ENCODE measurements around the gene HOXA3. TPM values are rescaled to one million over a fixed set of nuclear protein-coding genes. Genes with fewer than 3 reads are reported as not detected.
A peak's percentile ranks its signal among the peaks of the same experiment; 100 is the strongest.

The HOXA3 gene
- total RNA-seq, 1 experiment from 2014 or later, result 3.3 TPM

DNA sequence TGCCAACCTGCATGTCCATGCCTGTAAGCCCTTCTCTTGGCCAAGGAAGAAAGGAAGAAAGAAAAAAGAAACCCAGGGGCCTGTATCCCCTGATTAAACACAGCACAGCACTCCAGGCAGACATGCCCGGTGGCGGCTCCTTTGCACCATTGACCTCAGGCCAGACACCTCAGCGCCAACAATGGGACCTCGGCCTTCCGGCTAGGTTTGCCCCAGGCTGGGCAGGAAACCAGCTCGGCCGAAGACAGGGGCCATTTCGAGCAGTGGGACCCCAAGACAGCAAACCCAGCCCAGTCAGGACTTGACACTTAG is 18.9 kb upstream of the HOXA3 start:
- DNase-seq (ENCODE audit: low read depth), result peak; percentile 65
- in situ Hi-C loops (cut with HindIII; ENCODE audit: low pct_unique_long_range_greater_than_20kb, low sequenced_read_pairs), result no loop called here

DNA sequence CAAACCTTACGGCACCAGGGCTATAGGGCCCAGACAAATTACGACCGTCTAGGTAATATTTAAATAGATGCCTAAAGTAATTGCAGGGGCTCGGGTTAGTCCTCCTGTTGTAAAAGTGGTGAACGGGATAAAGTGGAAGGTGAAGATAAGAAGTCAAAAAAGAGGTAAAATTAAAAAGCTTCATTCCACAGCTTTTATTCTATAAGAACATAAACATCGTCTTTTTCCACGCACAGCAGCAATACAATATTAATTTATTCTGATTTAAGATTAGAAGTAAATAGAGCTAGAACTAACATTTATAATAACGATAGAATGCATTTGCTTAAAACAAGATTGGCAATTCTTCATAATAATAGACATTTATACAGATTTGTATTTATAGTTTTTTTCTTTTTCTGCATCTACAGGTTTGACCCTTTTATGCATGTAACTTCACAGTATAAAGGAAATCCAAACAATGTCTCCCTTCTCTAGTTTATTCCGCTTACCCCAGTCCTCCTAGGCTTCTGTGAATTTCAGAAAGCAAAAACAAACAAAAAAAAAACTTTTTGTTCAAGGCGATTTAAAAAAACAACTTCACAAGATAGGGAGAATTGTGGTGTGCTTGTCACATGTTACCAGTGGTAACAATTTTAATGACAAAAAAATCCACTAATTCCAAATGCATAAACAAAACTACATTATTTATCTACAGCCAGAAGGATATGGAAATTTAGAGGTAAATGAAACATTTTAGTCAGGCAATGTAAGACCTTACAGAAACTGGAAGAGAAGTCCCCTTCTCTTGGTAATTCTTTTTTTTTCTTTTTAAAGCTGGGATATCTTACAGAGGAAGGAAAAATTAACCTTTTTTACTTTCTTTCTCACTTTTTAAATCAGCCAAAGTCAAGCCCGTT is 18.3 kb upstream of the HOXA3 start:
- in situ Hi-C loops (cut with HindIII; ENCODE audit: low pct_unique_long_range_greater_than_20kb, low sequenced_read_pairs), result no loop called here

DNA sequence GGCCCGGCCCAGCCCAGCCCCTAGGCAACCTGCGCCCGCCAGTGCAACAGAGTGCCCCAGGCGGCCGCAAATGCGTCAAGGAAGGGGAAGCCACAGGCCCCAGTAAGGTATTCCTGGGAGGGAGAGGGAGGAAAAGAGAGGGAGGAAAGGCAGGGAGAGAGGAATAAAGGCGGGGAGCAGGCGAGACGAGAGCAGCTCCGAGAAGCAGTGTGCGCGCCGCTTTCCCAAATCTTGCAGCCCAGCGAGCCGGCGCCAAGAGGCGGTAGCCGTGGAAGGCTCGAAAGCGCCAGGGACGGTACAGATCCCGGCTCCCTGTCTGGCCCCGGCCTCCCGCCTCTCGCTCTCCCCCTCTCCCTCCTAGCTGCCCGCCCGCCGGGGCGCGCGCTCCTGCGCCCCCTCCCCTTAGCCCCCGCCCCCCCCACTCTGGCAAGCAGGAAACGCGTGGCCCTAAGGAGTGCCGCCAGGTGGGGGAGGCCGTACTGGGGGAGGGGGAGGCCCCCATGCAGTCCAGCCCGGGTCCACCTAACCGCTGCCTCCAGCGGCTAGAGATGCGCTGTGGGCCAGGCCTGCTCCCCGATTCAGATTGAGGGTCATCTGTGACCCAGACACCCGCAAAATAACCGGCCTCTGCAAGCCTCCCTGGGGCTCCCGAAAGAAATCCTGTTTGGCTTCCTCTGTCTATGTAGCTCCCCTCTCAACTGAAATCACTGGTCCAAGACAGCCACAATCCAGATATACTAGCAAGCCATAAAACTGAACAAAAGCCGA is 17.5 kb upstream of the HOXA3 start:
- in situ Hi-C loops (cut with HindIII; ENCODE audit: low pct_unique_long_range_greater_than_20kb, low sequenced_read_pairs), result no loop called here
- DNase-seq (ENCODE audit: low read depth), result peak; percentile 71

More for the DNA sequence above, 18.3 kb upstream of the HOXA3 start:
- peak; percentile 43 for DNase-seq (ENCODE audit: low read depth)

DNA sequence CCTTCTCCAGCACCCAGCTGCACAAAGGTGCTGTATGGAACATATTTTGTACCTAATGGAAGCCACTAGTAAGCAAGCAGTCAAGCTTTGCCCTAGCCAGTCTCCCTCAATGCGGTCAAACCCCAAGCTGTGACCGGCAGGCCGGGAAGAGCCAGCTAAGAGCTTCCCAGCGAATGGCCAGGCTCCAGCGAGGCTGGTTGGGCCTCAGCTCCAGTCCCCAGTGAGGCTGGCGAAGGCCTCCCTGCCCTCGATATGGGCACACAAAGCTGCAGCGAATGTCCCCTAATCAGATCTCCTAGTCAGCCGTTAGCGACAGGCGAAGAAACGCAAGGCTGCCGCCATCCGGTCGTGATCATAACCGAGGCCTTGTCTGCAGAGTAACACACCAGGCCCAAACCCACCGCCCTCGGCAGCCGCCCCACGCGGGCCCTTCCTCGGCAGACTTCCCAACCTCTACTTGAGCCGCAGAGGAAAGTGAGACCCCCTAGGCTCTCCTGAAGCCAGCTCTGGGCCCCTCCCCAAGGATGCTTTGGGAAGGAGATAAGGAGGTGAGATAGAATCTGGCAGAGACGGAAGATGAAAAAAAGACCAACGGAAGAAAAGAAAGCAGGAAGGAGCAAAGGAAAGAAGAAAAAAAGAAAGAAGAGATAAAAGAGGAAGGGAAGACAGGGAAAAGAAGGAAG is 16.0 kb upstream of the HOXA3 start:
- DNase-seq (ENCODE audit: low read depth), result peak; percentile 72
- in situ Hi-C loops (cut with HindIII; ENCODE audit: low pct_unique_long_range_greater_than_20kb, low sequenced_read_pairs), result no loop called here

DNA sequence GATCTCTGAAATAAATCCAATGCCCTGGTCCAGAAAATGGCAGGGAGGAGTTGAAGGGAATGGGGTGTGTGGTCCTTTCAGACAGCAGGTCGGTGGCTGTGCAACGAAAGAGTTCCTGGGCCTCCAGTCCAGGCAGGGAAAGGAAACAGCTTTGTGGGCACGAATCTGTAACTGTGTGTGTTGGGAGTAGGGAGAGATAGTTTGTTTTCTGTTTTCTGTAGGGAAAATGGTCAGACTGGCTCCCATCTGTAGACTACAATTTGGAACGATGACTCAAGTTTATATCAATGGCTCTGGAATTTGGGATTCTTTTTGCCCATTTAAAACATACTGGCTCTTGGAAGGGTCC is 15.5 kb upstream of the HOXA3 start:
- in situ Hi-C loops (cut with HindIII; ENCODE audit: low pct_unique_long_range_greater_than_20kb, low sequenced_read_pairs), result no loop called here
- DNase-seq (ENCODE audit: low read depth), result no peak

DNA sequence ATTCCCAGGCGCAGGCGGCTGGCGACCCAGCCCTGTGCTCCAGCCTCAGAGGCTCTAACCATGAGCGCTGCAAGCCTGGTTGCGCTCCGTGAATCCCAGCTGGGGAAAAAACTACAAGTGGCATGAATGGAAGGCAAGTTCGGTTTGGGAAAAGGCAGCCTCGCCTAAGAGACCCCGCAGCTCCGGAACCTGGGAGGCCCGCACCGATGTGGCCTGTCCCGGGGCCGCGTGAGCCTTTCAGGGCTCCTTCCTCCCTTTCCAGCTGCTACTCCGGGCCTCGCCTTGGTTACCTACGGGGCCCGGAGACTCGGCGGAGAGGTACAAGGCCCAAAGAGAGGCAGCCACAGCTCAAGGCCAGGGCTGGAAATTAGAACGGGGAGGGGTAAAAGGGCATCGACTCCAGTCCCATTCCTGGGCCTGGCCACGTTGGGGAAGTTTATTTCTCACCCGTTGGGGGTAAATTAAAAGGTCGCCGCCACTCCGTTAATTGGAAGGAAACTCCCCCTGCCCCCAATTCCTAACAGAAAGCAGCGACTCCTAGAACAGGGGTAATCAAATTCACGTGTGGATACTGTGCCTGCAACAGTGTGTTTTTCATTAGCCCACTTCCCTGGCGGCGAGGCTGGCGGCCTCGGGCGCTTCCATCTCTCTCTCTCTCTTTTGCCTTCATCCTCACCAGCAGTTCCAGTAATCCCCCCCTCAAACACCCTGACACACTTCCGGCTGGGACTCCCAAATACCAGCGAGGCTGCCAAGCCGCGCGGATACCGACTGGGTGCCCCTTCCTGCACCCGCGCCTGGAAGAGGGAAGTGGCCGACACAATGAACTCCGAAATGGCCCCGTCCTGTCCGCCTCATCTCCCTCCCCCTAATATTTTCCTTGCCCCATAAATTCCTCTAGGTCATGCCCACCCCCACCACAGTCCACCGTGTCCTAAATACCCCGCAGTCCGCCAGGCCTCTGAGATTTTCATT is 14.4 kb upstream of the HOXA3 start:
- in situ Hi-C loops (cut with HindIII; ENCODE audit: low pct_unique_long_range_greater_than_20kb, low sequenced_read_pairs), result no loop called here

DNA sequence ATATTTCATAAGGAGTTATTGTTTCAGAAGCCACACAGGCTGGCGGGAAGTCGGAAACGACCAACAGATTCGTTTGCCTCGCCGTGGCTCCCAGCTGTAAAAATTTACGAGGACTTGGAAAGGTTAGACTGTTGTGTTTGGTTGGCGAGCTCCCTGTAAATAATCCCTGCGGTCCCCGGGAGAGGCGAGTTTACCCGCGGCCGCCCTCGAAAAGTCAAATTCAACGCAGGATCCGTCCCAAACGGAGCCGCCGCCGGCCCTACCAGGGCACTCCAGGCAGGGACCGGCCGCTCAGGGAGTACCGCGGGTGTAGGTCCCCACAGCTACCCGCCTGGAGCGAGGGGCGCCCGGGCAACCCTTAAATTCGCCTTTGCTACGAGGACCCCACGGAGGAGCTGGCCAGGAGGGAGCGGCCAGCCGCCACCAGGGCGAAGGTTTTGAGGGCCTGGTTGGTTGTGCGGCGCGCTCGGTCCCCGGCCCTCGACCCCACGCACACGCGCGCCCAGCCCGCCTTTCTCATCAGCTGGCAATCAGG is 13.7 kb upstream of the HOXA3 start:
- DNase-seq (ENCODE audit: low read depth), result peak; percentile 52
- in situ Hi-C loops (cut with HindIII; ENCODE audit: low pct_unique_long_range_greater_than_20kb, low sequenced_read_pairs), result no loop called here

More for the DNA sequence above, 14.4 kb upstream of the HOXA3 start:
- DNase-seq (ENCODE audit: low read depth), result peak; percentile 65

DNA sequence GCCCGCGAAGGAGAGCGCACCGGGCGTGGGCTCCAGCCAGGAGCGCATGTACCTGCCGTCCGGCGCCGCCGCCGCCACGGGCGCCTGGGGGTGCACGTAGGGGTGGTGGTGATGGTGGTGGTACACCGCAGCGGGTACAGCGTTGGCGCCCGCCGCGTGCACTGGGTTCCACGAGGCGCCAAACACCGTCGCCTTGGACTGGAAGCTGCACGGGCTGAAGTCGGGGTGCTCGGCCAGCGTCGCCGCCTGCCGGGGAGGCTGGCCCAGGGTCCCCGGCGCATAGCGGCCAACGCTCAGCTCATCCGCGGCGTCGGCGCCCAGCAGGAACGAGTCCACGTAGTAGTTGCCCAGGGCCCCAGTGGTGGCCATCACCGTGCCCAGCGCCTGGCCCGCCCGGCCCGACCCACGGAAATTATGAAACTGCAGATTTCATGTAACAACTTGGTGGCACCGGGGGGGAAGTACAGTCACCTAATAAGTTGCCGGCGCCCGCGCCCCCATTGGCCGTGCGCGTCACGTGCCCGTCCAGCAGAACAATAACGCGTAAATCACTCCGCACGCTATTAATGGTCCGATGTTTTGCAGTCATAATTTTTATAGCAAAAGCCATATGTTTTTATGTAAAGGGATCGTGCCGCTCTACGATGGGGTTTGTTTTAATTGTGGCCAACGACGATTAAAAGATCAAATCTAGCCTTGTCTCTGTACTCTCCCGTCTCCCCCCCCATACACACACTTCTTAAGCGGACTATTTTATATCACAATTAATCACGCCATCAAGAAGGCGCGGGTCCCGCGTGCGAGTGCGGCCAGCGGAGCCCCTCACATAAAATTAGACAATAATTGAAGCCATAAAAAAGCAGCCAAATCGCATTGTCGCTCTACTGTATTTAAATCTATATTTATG is 13.0 kb upstream of the HOXA3 start, which contains the start of gene HOXA9:
HOXA9 (minus strand) TSS at position 449 of the 907 bp plus-strand sequence; CDS start at position 369, 80 bp downstream.
- peak; percentile 91 for DNase-seq (ENCODE audit: low read depth)
- in situ Hi-C loops (cut with HindIII; ENCODE audit: low pct_unique_long_range_greater_than_20kb, low sequenced_read_pairs), result no loop called here

DNA sequence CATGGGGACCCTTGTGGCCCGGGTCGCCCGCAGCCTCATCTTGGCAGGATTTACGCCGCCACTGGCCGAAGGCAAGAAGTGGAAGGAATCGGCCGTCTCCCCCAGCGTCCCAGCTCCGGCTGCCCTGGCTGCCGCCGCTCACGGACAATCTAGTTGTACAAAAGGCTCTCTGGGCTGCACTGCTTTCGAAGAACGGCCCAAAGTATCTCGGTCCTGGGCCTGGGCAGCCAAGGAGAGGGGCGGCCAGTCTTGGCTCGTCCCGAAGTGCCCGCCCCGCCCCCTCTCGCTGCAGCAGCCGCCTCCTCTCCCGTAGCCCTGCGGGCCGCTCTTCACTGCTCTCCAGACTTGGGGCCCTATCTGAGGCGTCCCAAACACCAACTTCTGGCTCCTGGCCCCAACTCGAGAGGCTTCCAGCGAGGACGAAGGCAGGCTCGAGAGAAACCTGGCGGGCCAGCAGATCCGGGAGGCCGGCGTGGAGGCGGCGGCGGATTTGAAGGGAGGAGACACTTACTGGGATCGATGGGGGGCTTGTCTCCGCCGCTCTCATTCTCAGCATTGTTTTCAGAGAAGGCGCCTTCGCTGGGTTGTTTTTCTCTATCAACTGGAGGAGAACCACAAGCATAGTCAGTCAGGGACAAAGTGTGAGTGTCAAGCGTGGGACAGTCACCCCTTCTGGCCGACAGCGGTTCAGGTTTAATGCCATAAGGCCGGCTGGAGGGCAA is 12.1 kb upstream of the HOXA3 start:
- peak; percentile 54 for DNase-seq (ENCODE audit: low read depth)
- in situ Hi-C loops (cut with HindIII; ENCODE audit: low pct_unique_long_range_greater_than_20kb, low sequenced_read_pairs), result loop anchor here (5.0 kb wide), 1 partner anchor 37 kb away; no protein-coding TSS in a partner anchor

DNA sequence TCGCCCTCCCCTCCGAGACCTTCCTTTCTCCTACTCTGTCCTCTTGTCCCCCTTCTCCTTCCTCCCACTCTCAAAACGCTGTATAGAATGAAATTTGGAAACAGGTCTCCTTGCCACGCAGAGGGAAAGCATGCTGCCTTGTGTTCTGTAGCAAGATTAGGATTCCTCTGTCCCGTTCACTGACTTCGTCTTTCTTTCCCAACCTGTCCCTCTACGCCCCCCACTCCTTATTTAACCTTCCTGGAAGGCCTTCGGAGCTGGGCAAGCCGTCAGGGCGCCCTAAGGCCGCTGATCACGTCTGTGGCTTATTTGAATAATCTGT is 11.6 kb upstream of the HOXA3 start:
- DNase-seq (ENCODE audit: low read depth), result no peak

DNA sequence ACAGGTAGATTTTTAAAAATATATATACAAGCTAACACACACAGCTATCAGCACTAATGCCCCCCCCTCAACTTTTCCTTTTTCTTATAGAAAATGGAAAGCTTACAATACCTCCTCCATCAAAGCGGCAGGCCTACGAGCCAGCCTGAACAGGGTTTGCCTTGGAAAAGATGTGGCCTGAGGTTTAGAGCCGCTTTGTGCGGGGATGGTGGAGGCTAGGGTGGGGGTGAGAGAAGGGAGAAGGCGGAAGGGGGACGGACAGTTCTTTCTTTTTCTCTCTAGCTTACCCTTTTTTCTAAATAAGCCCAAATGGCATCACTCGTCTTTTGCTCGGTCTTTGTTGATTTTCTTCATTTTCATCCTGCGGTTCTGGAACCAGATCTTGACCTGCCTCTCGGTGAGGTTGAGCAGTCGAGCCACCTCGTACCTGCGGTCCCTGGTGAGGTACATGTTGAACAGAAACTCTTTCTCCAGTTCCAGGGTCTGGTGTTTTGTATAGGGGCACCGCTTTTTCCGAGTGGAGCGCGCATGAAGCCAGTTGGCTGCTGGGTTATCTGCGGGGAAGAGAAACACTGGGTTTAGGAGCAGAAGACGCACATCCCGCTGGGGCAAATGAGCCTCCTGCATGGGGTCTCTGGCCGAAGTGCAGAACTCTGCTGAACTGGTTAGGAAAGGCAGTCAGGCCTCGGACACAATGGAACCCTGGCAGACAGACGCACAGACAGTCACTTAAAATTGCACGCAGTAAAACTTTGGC is 11.1 kb upstream of the HOXA3 start:
- DNase-seq (ENCODE audit: low read depth), result peak; percentile 46
- in situ Hi-C loops (cut with HindIII; ENCODE audit: low pct_unique_long_range_greater_than_20kb, low sequenced_read_pairs), result loop anchor here (5.0 kb wide), 1 partner anchor 36 kb away; no protein-coding TSS in a partner anchor

More for the DNA sequence above, 11.6 kb upstream of the HOXA3 start:
- in situ Hi-C loops (cut with HindIII; ENCODE audit: low pct_unique_long_range_greater_than_20kb, low sequenced_read_pairs), result loop anchor here (5.0 kb wide), 1 partner anchor 37 kb away; no protein-coding TSS in a partner anchor

DNA sequence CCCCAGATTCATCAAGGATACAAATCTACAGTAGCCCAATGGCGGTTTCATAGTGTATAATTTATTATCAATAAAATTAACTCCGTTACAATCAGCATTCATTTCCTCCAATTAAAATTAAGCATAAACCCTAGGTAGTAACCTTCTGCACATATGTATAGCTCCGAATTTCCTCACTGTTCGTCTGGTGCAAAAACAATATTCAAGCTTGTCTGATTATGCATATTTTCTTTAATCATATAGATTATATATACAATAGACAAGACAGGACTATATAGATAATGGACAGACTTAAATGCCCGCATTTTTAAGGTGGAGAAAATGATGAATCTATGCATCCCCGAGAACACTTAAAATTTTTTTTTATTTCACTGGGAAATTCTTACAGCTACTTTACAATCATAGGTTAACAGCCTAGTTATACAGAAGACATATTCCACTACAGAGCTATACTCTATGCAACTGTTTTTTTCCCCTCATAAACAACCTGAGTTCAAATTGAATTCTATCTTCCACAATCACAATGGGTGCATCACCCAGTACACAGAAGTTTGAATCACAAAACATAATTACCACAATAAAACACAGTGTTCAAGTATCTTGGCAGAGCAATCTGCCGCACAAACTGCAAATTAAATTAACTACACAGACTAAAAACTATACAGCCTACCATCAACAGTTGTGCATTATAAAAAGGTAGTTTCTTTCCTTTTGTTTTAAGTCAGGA is 10.3 kb upstream of the HOXA3 start:
- peak; percentile 45 for DNase-seq (ENCODE audit: low read depth)
- in situ Hi-C loops (cut with HindIII; ENCODE audit: low pct_unique_long_range_greater_than_20kb, low sequenced_read_pairs), result loop anchor here (5.0 kb wide), 1 partner anchor 35 kb away; no protein-coding TSS in a partner anchor

DNA sequence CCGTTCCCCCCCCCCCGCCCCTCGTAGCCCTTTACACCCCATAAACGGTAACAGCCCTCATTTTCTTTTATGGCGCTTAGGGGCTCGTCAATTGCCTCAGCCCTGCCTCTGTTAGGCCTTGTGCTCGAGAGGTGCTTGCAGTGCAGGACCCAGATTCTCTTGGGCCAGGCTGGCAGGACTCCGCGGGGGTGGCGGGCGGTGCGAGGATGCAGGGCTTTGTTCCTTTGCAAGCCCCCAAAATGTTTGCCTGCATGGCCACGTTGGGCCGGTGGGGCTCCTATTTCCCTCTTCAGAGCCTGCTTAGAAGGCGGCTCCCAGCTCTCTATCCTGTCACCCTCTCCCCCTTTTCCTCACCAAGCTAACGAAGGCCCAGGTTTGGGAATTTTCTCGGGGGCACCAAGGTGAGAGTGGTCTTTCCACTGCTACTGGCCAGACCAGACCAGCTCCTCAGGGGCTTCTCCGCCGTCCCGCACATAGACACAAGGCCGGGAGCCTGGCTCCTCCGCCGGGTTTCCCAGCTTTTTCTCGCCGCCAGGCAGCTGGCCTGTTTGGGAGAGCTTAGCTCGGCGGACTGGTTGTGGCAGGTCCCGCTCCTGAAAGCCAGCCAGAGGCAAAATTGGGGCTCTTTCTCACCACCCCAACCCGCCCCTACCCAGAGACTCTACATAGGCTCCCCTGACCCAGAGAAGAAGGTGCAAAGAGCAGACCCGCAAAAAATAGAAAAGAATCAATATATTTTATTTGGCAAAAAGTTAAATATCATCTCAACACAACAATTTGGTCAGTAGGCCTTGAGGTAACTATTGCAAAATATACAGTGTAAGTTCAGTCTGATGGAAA is 9.6 kb upstream of the HOXA3 start:
- in situ Hi-C loops (cut with HindIII; ENCODE audit: low pct_unique_long_range_greater_than_20kb, low sequenced_read_pairs), result loop anchor here (5.0 kb wide), 1 partner anchor 35 kb away; no protein-coding TSS in a partner anchor
- peak; percentile 62 for DNase-seq (ENCODE audit: low read depth)

Data from Caki2 (cell line).